Fibroblast of mammary gland (primary cell): Measurements from ENCODE around the gene ZNF768.
"Not testable (repeated sequence)": the region's sequence is repeated elsewhere in the genome, so short reads cannot be mapped to it uniquely, and the experiment has no call there.

Experiments
- DNase-seq: peaks from one replicate; pipeline ENCODE4 v3.0.0-alpha.2; 2010; ENCODE audit warnings: low read depth
- H3K4me3 ChIP-seq: 2 replicates; pipeline ENCODE4 v1.5.1; 2011; ENCODE audit warnings: low read depth, mild to moderate bottlenecking, low read length, moderate library complexity; ENCODE audit not compliant: control insufficient read depth
- CTCF ChIP-seq: conservative IDR thresholded peaks from 2 replicates; pipeline ENCODE4 v1.5.1; 2011; ENCODE audit warnings: low read depth, low read length, inconsistent platforms; ENCODE audit not compliant: control insufficient read depth, insufficient read depth

Gene ZNF768

GRCh38 chr16:30548416-30549253, 22.3 kb upstream of the ZNF768 start:
- no peak overlapping the region for H3K4me3 ChIP-seq
- no peak for TF ChIP-seq CTCF
- DNase-seq: no peak

- DNase-seq: no peak
- no peak for TF ChIP-seq CTCF
- H3K4me3 ChIP-seq: no peak overlapping the region
Measured at GRCh38 chr16:30546115-30546514, 19.7 kb upstream of the ZNF768 start.

GRCh38 chr16:30543067-30543466, 16.7 kb upstream of the ZNF768 start:
- DNase-seq: no peak
- no peak overlapping the region for H3K4me3 ChIP-seq
- TF ChIP-seq CTCF: no peak

GRCh38 chr16:30541502-30542329, 15.3 kb upstream of the ZNF768 start:
- DNase-seq: peak; percentile 81
- H3K4me3 ChIP-seq: no peak overlapping the region
- TF ChIP-seq CTCF: no peak

- H3K4me3 ChIP-seq, DNase-seq: not testable (repeated sequence)
Measured at GRCh38 chr16:30540916-30541464, 14.6 kb upstream of the ZNF768 start.

GRCh38 chr16:30539986-30540526, 13.7 kb upstream of the ZNF768 start:
- H3K4me3 ChIP-seq: not testable (repeated sequence)

GRCh38 chr16:30539000-30539964, 12.9 kb upstream of the ZNF768 start:
- DNase-seq: no peak
- no peak for TF ChIP-seq CTCF
- H3K4me3 ChIP-seq: no peak overlapping the region

More at GRCh38 chr16:30539986-30540526, 13.7 kb upstream of the ZNF768 start:
- not testable (repeated sequence) for DNase-seq

- DNase-seq, H3K4me3 ChIP-seq: not testable (repeated sequence)
Measured at GRCh38 chr16:30536391-30537024, 10.1 kb upstream of the ZNF768 start.
